ENCODE measurements around the gene PARD3. TPM values are rescaled to one million over a fixed set of nuclear protein-coding genes. Genes with fewer than 3 reads are reported as not detected.

Gene PARD3
- total RNA-seq, 6 experiments from 2014 or later = 19.1 to 27.8 (median 22.0) TPM

DNA sequence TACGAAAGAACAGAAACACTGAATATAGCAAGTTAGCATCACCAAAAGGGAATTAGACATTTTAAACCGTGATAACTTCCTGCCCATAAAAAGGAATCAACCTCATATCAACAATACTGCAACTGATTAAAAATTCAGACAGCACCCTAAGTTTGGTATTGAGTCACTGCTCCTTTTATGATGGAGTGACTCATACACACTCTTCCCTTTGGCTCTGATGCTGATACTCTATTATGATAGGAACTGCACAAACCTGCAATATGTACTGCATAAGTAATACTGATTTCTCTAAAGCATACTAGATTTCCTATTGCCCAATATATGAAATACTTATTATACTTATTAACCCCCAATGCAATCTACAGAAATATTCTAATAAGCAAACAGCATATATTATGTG, 118.7 kb downstream of the PARD3 start:
- Histone ChIP-seq H3K9me3 (no peaks in the 10 kb centered on the region), H3K36me3 (no peaks in the 10 kb centered on the region), H3K4me1 (peaks cover 0 to 16% (median 0%) of the 10 kb centered on the region in 4 donors), H3K27ac (no peak overlapping the region), H3K4me3 (no peak overlapping the region), H3K27me3 (no peaks in the 10 kb centered on the region)
- no peak for TF ChIP-seq POLR2A (IDR thresholded peaks at IDR 0.05)
- no peak for TF ChIP-seq CTCF (IDR thresholded peaks at IDR 0.05)
- ATAC-seq (peak in 1 of 4 donors; percentile 44), DNase-seq (no peak)
- 54% methylated on average over 2 of the region's 2 CpGs for WGBS (ENCODE audit: insufficient coverage, low coverage, low lambda C conversion rate, missing lambda C conversion rate)
- intact Hi-C loops (cut with DNase I) = no loop called here

GRCh38 chr10:34690383-34691049, 124.6 kb downstream of the PARD3 start:
- no peak for DNase-seq

DNA sequence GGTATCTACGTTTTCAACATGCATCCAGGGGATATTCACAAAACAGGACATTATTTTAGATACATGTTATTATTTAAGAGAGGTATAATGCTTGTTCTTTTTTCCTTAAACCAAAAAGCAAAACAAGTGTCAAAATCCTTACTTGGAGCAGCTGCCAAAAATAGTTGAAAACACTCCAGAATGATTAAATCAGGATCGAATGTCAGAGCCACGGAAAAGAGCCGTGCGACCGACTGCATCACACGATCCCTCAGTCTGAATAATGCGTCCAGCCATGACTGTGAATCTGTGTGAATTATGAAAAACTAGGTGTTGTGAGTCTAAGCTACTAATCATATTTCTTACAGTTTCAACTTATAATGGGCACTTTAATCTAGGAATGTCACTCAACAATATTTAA, 126.0 kb downstream of the PARD3 start:
- peak; percentile 51 to 77 (median 54) for ATAC-seq
- Histone ChIP-seq H3K36me3 (no peaks in the 10 kb centered on the region), H3K27me3 (no peaks in the 10 kb centered on the region), H3K27ac (no peak overlapping the region), H3K4me1 (peaks cover 0 to 8% (median 3%) of the 10 kb centered on the region in 4 donors), H3K9me3 (no peaks in the 10 kb centered on the region), H3K4me3 (no peak overlapping the region)
- intact Hi-C loops (cut with DNase I) = no loop called here
- TF ChIP-seq CTCF (IDR thresholded peaks at IDR 0.05) (no peak), POLR2A (IDR thresholded peaks at IDR 0.05) (no peak)
- no peak for DNase-seq
- WGBS (ENCODE audit: insufficient coverage, low coverage, low lambda C conversion rate, missing lambda C conversion rate) = 6% methylated on average over 8 of the region's 8 CpGs

More at GRCh38 chr10:34690383-34691049, 124.6 kb downstream of the PARD3 start:
- Histone ChIP-seq H3K36me3 (no peaks in the 10 kb centered on the region), H3K4me1 (peaks cover 0 to 8% (median 3%) of the 10 kb centered on the region in 4 donors), H3K27ac (no peak overlapping the region), H3K27me3 (no peaks in the 10 kb centered on the region), H3K9me3 (no peaks in the 10 kb centered on the region), H3K4me3 (no peak overlapping the region)
- TF ChIP-seq CTCF (IDR thresholded peaks at IDR 0.05) (no peak), POLR2A (IDR thresholded peaks at IDR 0.05) (no peak)
- 87% methylated on average over 9 of the region's 13 CpGs for WGBS (ENCODE audit: insufficient coverage, low coverage, low lambda C conversion rate, missing lambda C conversion rate)
- intact Hi-C loops (cut with DNase I) = no loop called here
- ATAC-seq = no peak

GRCh38 chr10:34687434-34688210, 127.5 kb downstream of the PARD3 start:
- Histone ChIP-seq H3K27me3 (no peaks in the 10 kb centered on the region), H3K36me3 (no peaks in the 10 kb centered on the region), H3K4me1 (peaks cover 0 to 8% (median 3%) of the 10 kb centered on the region in 4 donors), H3K9me3 (no peaks in the 10 kb centered on the region), H3K27ac (peak overlapping the region in 2 of 3 donors; percentile 4 to 24), H3K4me3 (no peak overlapping the region)
- DNase-seq (no peak), ATAC-seq (peak in 1 of 4 donors; percentile 10)
- no peak for TF ChIP-seq CTCF (IDR thresholded peaks at IDR 0.05)
- TF ChIP-seq POLR2A (IDR thresholded peaks at IDR 0.05) = no peak
- intact Hi-C loops (cut with DNase I) = no loop called here
- 72% methylated on average over 10 of the region's 11 CpGs for WGBS (ENCODE audit: insufficient coverage, low coverage, low lambda C conversion rate, missing lambda C conversion rate)
